Measurements from ENCODE around the gene KLHDC3. TPM values are rescaled to one million over a fixed set of nuclear protein-coding genes. Genes with fewer than 3 reads are reported as not detected.

The KLHDC3 gene
- total and polyA plus RNA-seq, 2 of the 13 experiments (the other 11 are each of a cell fraction or from before 2014, with no cell fraction given), result 78.3 to 91.5 TPM

DNA sequence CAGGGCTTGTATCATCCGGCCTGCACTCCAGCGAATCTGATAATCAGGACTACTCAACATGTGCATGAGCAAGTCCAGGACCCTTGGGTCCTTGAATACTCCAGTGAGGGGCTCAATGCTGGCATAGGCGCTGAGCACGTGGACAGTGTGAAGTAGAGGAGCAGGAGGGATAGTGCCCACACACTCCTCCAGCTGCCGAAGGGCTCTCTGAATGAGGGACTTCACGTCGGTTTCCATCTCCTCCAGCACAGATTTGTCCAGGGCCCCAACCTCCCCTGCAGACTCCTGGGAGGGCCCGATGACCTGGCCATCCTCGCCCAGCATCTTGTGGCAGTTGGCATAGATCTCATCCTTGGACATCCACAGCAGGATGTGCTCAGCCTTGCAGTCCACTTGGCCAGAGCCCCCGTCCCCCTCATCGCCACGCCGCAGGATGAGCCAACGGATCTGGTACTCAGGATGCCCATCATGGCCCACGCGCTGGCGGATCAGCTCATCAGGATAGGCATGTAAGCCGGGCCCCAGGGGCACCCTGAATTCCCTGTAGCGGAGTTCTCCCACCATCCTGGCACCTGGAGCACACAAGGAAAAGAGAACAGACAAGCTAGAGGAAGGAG is 38.3 kb downstream of the KLHDC3 start (continued):
- TF ChIP-seq, protein P1, sequence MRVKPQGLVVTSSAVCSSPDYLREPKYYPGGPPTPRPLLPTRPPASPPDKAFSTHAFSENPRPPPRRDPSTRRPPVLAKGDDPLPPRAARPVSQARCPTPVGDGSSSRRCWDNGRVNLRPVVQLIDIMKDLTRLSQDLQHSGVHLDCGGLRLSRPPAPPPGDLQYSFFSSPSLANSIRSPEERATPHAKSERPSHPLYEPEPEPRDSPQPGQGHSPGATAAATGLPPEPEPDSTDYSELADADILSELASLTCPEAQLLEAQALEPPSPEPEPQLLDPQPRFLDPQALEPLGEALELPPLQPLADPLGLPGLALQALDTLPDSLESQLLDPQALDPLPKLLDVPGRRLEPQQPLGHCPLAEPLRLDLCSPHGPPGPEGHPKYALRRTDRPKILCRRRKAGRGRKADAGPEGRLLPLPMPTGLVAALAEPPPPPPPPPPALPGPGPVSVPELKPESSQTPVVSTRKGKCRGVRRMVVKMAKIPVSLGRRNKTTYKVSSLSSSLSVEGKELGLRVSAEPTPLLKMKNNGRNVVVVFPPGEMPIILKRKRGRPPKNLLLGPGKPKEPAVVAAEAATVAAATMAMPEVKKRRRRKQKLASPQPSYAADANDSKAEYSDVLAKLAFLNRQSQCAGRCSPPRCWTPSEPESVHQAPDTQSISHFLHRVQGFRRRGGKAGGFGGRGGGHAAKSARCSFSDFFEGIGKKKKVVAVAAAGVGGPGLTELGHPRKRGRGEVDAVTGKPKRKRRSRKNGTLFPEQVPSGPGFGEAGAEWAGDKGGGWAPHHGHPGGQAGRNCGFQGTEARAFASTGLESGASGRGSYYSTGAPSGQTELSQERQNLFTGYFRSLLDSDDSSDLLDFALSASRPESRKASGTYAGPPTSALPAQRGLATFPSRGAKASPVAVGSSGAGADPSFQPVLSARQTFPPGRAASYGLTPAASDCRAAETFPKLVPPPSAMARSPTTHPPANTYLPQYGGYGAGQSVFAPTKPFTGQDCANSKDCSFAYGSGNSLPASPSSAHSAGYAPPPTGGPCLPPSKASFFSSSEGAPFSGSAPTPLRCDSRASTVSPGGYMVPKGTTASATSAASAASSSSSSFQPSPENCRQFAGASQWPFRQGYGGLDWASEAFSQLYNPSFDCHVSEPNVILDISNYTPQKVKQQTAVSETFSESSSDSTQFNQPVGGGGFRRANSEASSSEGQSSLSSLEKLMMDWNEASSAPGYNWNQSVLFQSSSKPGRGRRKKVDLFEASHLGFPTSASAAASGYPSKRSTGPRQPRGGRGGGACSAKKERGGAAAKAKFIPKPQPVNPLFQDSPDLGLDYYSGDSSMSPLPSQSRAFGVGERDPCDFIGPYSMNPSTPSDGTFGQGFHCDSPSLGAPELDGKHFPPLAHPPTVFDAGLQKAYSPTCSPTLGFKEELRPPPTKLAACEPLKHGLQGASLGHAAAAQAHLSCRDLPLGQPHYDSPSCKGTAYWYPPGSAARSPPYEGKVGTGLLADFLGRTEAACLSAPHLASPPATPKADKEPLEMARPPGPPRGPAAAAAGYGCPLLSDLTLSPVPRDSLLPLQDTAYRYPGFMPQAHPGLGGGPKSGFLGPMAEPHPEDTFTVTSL (CRISPR knock-in tag; IDR thresholded peaks at IDR 0.05; ENCODE audit: borderline replicate concordance), result 0 out of 2 replicates have a peak, but pooled peaks have one; percentile 9
- TF ChIP-seq ZNF235 (CRISPR knock-in tag; IDR thresholded peaks at IDR 0.05; ENCODE audit: borderline replicate concordance) (0 out of 2 replicates have a peak, but pooled peaks have one; percentile 4), ZNF256 (CRISPR knock-in tag; conservative IDR thresholded peaks at IDR 0.05) (no peak)

DNA sequence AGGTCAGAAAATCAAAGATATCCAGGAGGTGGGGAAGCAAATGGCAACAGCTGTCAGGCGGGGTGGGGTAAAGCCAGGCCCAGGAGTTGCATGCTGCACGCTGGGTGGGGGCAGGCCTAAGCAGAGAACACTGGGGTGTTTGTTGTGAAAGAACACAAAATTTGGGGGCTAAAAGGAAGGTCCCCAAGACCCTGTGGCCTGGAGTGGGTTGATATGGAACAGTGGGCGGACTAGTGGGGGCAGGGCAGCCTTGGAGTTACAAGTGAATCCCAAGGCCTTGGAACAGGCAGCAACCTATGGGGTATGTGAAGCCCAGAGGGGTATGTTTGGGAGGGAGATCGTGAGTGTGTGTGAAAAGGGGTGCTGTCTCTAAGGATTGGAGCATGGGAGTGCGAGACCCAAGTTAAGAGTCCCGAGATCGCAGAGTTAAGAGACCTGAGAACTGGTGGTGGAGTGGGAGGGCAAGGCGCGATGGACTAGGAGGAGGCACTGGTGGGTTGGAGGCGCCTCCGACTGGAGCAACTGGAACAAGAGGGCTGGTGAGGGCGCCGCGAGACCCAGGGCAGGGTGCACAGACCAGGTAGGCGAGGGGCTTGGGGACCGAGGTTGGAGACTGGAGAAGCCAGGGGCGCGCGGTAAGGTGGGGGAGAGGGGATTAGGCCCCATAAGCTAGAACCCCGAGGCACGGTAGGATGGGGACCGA is 38.9 kb downstream of the KLHDC3 start:
- peaks cover 37% of the 10 kb centered on the region for H3K79me2 ChIP-seq (ENCODE audit: insufficient read depth, low read length)
- peak overlapping the region; percentile 91 for H3K4me2 ChIP-seq (ENCODE audit: low read depth, low read length)
- no peak overlapping the region for H2AFZ ChIP-seq (ENCODE audit: low read length)
- POLR2A ChIA-PET, result interaction anchor here (0.8 to 3.4 kb wide), 30 partner anchors 8 to 522 kb away, joined by 3 to 45 read pairs (median 5); partner anchors contain the start of genes CNPY3, CUL9, GNMT and KLHDC3
- BruUV-seq (replicated peaks), result no TSS peak
- H3K27ac ChIP-seq (ENCODE audit: extremely low read length, insufficient read depth, low read length), result peak overlapping the region; percentile 84
- H3K4me1 ChIP-seq (ENCODE audit: insufficient read depth, low read length), result peaks cover 42% of the 10 kb centered on the region
- no peaks in the 10 kb centered on the region for H4K20me1 ChIP-seq (ENCODE audit: insufficient read depth, low read length)
- intact Hi-C loops (cut with micrococcal nuclease; ENCODE audit: unreplicated experiment), result loop anchor here (5.0 kb wide), 1 partner anchor 41 kb away; the partner anchor contains the start of genes KLHDC3 and MEA1
- in situ Hi-C loops (cut with HindIII; ENCODE audit: extremely low pct_ligation_motif_present, low pct_unique_long_range_greater_than_20kb), result no loop called here
- no peaks in the 10 kb centered on the region for H3K9me3 ChIP-seq (ENCODE audit: low read length)
- peaks cover 16 to 48% of the 10 kb centered on the region in 2 experiments for H3K36me3 ChIP-seq (replicated peaks in 1 of 2; ENCODE audit: control insufficient read depth in 1 of 2, insufficient read depth in 2 of 2, low read length in 2 of 2)
- ATAC-seq, result peak; percentile 64
- peak overlapping the region; percentile 98 for H3K9ac ChIP-seq (ENCODE audit: insufficient read depth, low read depth, low read length)
- DNase-seq (ENCODE audit: low spot score), result no peak
- H3K4me3 ChIP-seq (replicated peaks in 1 of 3; ENCODE audit: insufficient read depth in 1 of 3, low read depth in 2 of 3, low read length in 3 of 3), result peak overlapping the region; percentile 75 to 96 (median 94)
- 10% methylated on average over 22 of the region's 22 CpGs for WGBS (ENCODE audit: low lambda C conversion rate)
- peak; percentile 59 for FAIRE-seq
- CTCF ChIA-PET (ENCODE audit: low intra/inter-chr PET ratio, low total read pairs), result interaction anchor here (1.2 kb wide), 1 partner anchor 118 kb away, joined by 3 read pairs; no protein-coding TSS in a partner anchor
- H3K27me3 ChIP-seq (ENCODE audit: control insufficient read depth in 1 of 2, insufficient read depth in 2 of 2, low read length in 2 of 2), result no peaks in the 10 kb centered on the region
- TF ChIP-seq ZNF569 (CRISPR knock-in tag; IDR thresholded peaks at IDR 0.05; ENCODE audit: borderline replicate concordance) (0 out of 2 replicates have a peak, but pooled peaks have one; percentile 62), EEA1 (CRISPR knock-in tag; IDR thresholded peaks at IDR 0.05; ENCODE audit: borderline replicate concordance) (no peak), GABPA (IDR thresholded peaks at IDR 0.05; ENCODE audit: low read depth, low read length) (no peak), GABPA (CRISPR knock-in tag; IDR thresholded peaks at IDR 0.05; ENCODE audit: low read depth) (no peak)
- TF ChIP-seq, protein P2, sequence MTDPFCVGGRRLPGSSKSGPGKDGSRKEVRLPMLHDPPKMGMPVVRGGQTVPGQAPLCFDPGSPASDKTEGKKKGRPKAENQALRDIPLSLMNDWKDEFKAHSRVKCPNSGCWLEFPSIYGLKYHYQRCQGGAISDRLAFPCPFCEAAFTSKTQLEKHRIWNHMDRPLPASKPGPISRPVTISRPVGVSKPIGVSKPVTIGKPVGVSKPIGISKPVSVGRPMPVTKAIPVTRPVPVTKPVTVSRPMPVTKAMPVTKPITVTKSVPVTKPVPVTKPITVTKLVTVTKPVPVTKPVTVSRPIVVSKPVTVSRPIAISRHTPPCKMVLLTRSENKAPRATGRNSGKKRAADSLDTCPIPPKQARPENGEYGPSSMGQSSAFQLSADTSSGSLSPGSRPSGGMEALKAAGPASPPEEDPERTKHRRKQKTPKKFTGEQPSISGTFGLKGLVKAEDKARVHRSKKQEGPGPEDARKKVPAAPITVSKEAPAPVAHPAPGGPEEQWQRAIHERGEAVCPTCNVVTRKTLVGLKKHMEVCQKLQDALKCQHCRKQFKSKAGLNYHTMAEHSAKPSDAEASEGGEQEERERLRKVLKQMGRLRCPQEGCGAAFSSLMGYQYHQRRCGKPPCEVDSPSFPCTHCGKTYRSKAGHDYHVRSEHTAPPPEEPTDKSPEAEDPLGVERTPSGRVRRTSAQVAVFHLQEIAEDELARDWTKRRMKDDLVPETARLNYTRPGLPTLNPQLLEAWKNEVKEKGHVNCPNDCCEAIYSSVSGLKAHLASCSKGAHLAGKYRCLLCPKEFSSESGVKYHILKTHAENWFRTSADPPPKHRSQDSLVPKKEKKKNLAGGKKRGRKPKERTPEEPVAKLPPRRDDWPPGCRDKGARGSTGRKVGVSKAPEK (CRISPR knock-in tag; IDR thresholded peaks at IDR 0.05; ENCODE audit: borderline replicate concordance), result peak; percentile 53; the same call in 1 of the 2 replicates
- TF ChIP-seq, protein P3, sequence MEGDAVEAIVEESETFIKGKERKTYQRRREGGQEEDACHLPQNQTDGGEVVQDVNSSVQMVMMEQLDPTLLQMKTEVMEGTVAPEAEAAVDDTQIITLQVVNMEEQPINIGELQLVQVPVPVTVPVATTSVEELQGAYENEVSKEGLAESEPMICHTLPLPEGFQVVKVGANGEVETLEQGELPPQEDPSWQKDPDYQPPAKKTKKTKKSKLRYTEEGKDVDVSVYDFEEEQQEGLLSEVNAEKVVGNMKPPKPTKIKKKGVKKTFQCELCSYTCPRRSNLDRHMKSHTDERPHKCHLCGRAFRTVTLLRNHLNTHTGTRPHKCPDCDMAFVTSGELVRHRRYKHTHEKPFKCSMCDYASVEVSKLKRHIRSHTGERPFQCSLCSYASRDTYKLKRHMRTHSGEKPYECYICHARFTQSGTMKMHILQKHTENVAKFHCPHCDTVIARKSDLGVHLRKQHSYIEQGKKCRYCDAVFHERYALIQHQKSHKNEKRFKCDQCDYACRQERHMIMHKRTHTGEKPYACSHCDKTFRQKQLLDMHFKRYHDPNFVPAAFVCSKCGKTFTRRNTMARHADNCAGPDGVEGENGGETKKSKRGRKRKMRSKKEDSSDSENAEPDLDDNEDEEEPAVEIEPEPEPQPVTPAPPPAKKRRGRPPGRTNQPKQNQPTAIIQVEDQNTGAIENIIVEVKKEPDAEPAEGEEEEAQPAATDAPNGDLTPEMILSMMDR (CRISPR knock-in tag; IDR thresholded peaks at IDR 0.05), result peak; percentile 5; the same call in 1 of the 2 replicates
